GM12865 (cell line): ENCODE results near the gene MAPK8.

Experiments used
- DNase-seq: peaks from one replicate; pipeline ENCODE4 v3.0.0; 2010; ENCODE audit warnings: low read depth
- H3K4me3 ChIP-seq: 2 replicates; pipeline ENCODE4 v1.5.1; 2011; ENCODE audit warnings: mild to moderate bottlenecking, low read depth, low read length, control low read depth
- CTCF ChIP-seq: IDR thresholded peaks from 2 replicates; pipeline ENCODE4 v1.5.1; 2011; ENCODE audit warnings: low read length, control low read depth, low read depth, inconsistent platforms; ENCODE audit not compliant: insufficient read depth; ENCODE audit errors: missing control alignments

The MAPK8 gene

DNA sequence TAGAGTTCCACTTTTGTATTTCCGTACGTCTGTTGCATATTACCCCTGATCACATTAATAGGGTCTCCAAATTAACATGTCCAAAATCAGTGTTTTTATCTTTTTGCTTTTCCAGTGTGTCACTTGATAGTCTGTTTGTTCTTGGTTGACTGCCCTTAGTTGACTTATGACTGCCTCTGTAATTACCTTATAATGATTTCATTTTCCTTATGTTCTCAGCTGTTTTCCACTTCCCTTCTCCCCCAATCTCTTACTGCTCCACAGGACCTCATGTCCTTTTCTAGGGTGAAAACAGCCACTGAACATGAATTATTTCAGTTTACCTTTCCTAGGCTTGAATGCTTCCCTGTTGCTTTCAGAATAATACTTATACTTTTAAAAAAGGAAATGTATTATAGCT is 54.7 kb downstream of the MAPK8 start:
- DNase-seq: no peak
- no peak overlapping the region for H3K4me3 ChIP-seq
- no peak for TF ChIP-seq CTCF

DNA sequence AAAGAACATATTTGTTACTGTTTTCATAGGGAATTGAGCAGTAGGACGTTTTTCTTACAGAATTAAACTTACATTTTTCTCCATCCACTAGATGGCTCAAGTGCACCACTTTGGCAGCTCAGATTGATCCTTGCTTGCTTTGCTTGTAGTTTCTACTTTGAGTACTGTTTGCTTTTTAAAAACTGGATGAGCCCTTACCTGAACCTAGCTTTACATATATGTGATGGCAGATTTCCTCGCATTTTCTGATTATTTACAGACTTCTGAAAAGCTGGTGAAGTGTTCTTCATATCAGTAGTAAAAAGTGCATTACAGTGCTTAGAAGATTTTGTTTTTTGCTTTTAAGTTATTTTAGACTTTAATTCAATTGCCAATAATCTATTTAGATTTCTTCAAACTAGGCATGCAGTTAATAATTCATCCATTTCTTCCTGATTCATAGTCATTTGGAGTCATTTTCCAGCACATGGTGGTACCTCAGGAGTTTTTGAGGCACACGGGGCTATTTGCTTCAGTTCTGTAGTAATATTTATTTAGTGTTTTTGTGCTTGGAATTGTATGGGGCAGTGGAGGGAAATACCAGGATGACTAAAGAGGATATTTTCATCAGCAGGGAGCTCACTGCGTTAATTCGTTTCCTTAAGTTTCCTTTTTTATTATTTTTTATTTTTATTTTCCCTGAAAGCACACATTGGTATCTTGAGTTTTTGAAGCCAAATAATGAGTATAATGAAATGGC is 57.3 kb downstream of the MAPK8 start:
- DNase-seq: peak; percentile 74
- TF ChIP-seq CTCF: peak; percentile 66
- no peak overlapping the region for H3K4me3 ChIP-seq

- H3K4me3 ChIP-seq: no peak overlapping the region
- no peak for DNase-seq
- no peak for TF ChIP-seq CTCF
Observed at GRCh38 chr10:48364659-48365405, 58.4 kb downstream of the MAPK8 start.

DNA sequence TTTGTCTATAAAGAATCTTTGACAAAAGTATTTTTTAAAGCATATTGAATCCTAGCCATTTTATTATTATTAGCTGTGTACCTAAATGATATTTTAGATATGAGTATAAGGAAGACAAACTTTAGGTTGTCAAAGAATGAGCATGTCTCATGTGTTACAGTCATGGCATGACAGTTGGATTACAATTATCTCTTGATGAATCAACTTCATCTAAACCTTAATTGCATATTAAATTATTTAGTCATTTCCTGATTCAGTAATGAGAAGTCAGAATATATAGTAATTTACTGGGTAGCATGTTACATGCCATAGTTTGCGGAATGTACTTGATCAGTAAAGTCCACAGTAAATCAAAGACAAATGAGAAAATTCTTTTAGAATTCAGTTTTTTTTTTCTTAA is 59.2 kb downstream of the MAPK8 start:
- DNase-seq: no peak
- no peak for TF ChIP-seq CTCF
- no peak overlapping the region for H3K4me3 ChIP-seq

DNA sequence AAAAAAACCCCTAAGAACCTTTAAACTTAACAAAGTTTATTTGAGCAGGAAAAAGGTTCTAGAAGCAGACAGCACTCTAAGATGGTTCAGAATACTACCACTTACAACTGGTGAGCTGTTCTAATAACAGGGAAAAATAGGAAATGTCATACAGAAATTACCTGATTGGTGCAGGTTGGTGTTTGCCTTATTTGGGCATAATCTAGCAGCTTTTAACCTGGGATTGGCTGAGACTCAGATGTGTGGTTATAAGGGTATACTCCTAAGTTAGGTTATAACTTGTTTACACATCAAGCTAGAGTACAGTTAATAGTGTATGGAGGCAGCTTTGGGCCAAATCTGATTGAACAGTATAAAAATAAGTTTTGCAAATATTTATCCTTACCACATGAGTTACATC is 59.8 kb downstream of the MAPK8 start:
- no peak for DNase-seq
- TF ChIP-seq CTCF: no peak
- no peak overlapping the region for H3K4me3 ChIP-seq

DNA sequence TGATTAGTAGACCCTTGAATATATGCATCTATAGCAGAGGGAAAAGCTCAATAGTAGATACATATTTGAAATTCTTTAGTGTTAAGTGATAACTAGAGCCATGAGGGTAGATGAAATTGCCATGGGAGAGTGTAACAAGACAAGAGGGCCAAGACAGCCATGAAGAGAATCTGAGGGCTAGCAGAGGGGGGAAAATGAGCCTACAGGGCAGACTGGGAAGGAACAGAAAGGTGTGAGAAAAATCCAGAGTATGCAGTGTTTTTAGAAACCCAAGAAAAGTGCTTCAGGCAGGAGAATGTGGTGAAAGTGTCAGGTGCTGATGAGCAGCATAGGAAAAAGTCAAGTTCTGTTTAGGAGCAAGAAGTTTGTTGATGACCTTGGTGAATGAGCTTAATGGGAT is 63.0 kb downstream of the MAPK8 start:
- no peak for TF ChIP-seq CTCF
- no peak for DNase-seq

More for the DNA sequence above, 63.0 kb downstream of the MAPK8 start:
- H3K4me3 ChIP-seq: no peak overlapping the region
